CD14-positive monocyte (primary cell): ENCODE results near the gene ARID1B. TPM values are rescaled to one million over a fixed set of nuclear protein-coding genes. Genes with fewer than 3 reads are reported as not detected.
A peak's percentile ranks its signal among the peaks of the same experiment; 100 is the strongest.

Experiments
- DNase-seq, 3 donors: peaks; one replicate each; pipeline ENCODE4 v3.0.0-alpha.2; 2011 to 2022
- H2AFZ ChIP-seq: 2 replicates; pipeline ENCODE4 v1.6.0; 2012; ENCODE audit warnings: mild to moderate bottlenecking, low read depth, low read length, inconsistent platforms; ENCODE audit not compliant: insufficient read depth, poor library complexity, severe bottlenecking
- H3K27ac ChIP-seq, 2 donors: 1 replicate in 1 of 2; 2 replicates in 1 of 2; pipeline ENCODE4 v1.5.1; 2012 to 2013; ENCODE audit warnings: low read length in 2 of 2, control low read depth in 1 of 2, inconsistent platforms in 1 of 2, low read depth in 1 of 2, mild to moderate bottlenecking in 1 of 2
- H3K27me3 ChIP-seq, 2 donors: one replicate each; pipeline versions ENCODE4 v1.6.0 to v1.6.1; 2011 to 2013; ENCODE audit warnings: low read length in 2 of 2; ENCODE audit not compliant: control insufficient read depth in 2 of 2, insufficient read depth in 2 of 2
- H3K36me3 ChIP-seq, 2 donors: replicated peaks in 1 of 2; 1 replicate in 1 of 2; 2 replicates in 1 of 2; pipeline versions ENCODE4 v1.5.1 to v1.6.1; 2012 to 2013; ENCODE audit warnings: low read length in 2 of 2, control low read depth in 1 of 2, inconsistent platforms in 1 of 2, mild to moderate bottlenecking in 1 of 2; ENCODE audit not compliant: insufficient read depth in 2 of 2, control insufficient read depth in 1 of 2
- H3K4me1 ChIP-seq, 2 donors: 1 replicate in 1 of 2; 2 replicates in 1 of 2; pipeline versions ENCODE4 v1.5.1 to v1.6.1; 2012 to 2013; ENCODE audit warnings: low read length in 2 of 2, control low read depth in 1 of 2, inconsistent platforms in 1 of 2, mild to moderate bottlenecking in 1 of 2, moderate library complexity in 1 of 2; ENCODE audit not compliant: insufficient read depth in 2 of 2, control insufficient read depth in 1 of 2
- H3K4me2 ChIP-seq: replicated peaks from 2 replicates; pipeline ENCODE3; 2012; ENCODE audit warnings: low read length, moderate library complexity, mild to moderate bottlenecking; ENCODE audit not compliant: poor library complexity, severe bottlenecking; ENCODE audit errors: extremely low read depth
- H3K4me3 ChIP-seq, 3 experiments: fragments of 200-600 bp in 1 of 3; sonication (generic) in 1 of 3; replicated peaks in 1 of 3; 1 replicate in 2 of 3; 2 replicates in 1 of 3; pipeline ENCODE4 v1.5.1; 2011 to 2013; ENCODE audit warnings: low read length in 3 of 3, mild to moderate bottlenecking in 3 of 3, control low read depth in 2 of 3, low read depth in 2 of 3, inconsistent platforms in 1 of 3, moderate library complexity in 1 of 3
- H3K79me2 ChIP-seq: 2 replicates; pipeline ENCODE4 v1.6.0; 2012; ENCODE audit warnings: mild to moderate bottlenecking, control low read depth, inconsistent platforms, low read length, moderate library complexity; ENCODE audit not compliant: insufficient read depth
- H3K9ac ChIP-seq: 2 replicates; pipeline ENCODE4 v1.6.0; 2017; ENCODE audit warnings: low read length, mild to moderate bottlenecking; ENCODE audit not compliant: insufficient read depth, poor library complexity, severe bottlenecking
- H3K9me3 ChIP-seq, 2 donors: replicated peaks in 1 of 2; 1 replicate in 1 of 2; 2 replicates in 1 of 2; pipeline versions ENCODE4 v1.5.1 to v1.6.1; 2012 to 2013; ENCODE audit warnings: low read length in 2 of 2, control low read depth in 1 of 2; ENCODE audit not compliant: control insufficient read depth in 1 of 2, insufficient read depth in 1 of 2
- H4K20me1 ChIP-seq: 2 replicates; pipeline ENCODE4 v1.6.0; 2012; ENCODE audit warnings: mild to moderate bottlenecking, low read length, control low read depth, moderate library complexity; ENCODE audit not compliant: insufficient read depth
- H3K27ac Mint-ChIP-seq, 7 donors: one replicate each; pipeline ENCODE4 v1.8.0; 2020; ENCODE audit warnings: mild to moderate bottlenecking in 7 of 7, mixed read lengths in 7 of 7, moderate library complexity in 6 of 7, inconsistent platforms in 2 of 7
- H3K27me3 Mint-ChIP-seq, 3 donors: one replicate each; pipeline ENCODE4 v1.8.0; 2021 to 2022; ENCODE audit warnings: low read depth in 3 of 3, mild to moderate bottlenecking in 3 of 3, mixed read lengths in 3 of 3, moderate library complexity in 3 of 3, inconsistent platforms in 1 of 3
- H3K36me3 Mint-ChIP-seq, 2 donors: one replicate each; pipeline ENCODE4 v1.8.0; 2020; ENCODE audit warnings: mixed read lengths in 2 of 2, inconsistent platforms in 1 of 2, mild to moderate bottlenecking in 1 of 2
- H3K4me1 Mint-ChIP-seq: one replicate; pipeline ENCODE4 v1.8.0; 2020; ENCODE audit warnings: mild to moderate bottlenecking, mixed read lengths
- H3K4me3 Mint-ChIP-seq, 2 donors: one replicate each; pipeline ENCODE4 v1.8.0; 2020; ENCODE audit warnings: mild to moderate bottlenecking in 2 of 2, mixed read lengths in 2 of 2, moderate library complexity in 1 of 2
- H3K9me3 Mint-ChIP-seq, 7 donors: one replicate each; pipeline ENCODE4 v1.8.0; 2020 to 2022; ENCODE audit warnings: mixed read lengths in 7 of 7, mild to moderate bottlenecking in 6 of 7, moderate library complexity in 6 of 7, inconsistent platforms in 2 of 7
- WGBS: methylation state at CpG from one replicate; pipeline ENCODE4 v1.1.5; 2013; ENCODE audit warnings: missing lambda C conversion rate; ENCODE audit not compliant: insufficient coverage; 5-methylcytosine and 5-hydroxymethylcytosine counted together
- intact Hi-C, 2 donors: fragments of 100-400 bp; cut with micrococcal nuclease; formaldehyde crosslinking; loops; one replicate each; pipeline versions ENCODE4 v1.15.0 to v1.15.1; 2023
- polyA plus RNA-seq, 3 donors: library from polyadenylated mRNA; depleted of rRNA in 1 of 3; unstranded in 2 of 3; stranded (reverse) in 1 of 3; fragments of 300-500 nt in 2 of 3; fragments of >200 nt in 1 of 3; fragmentation: Illumina TruSeq in 2 of 3; gene quantifications; 1 replicate in 2 of 3; 2 replicates in 1 of 3; pipeline ENCODE4 v1.2.3, GENCODE V29; 2012 to 2021
- TF ChIP-seq, protein P1 (sequence below): fragments of 200-600 bp; IDR thresholded peaks from one replicate; pipeline ENCODE4 v1.8.0; 2022; ENCODE audit warnings: antibody characterized with exemption, mild to moderate bottlenecking

Gene ARID1B
- polyA plus RNA-seq, 3 donors: 3.2 to 22.1 (median 3.8) TPM

GRCh38 chr6:156976216-156977127 is 199.3 kb downstream of the ARID1B start:
- Histone ChIP-seq H3K27me3 (no peaks in the 10 kb centered on the region), H3K4me1 (peaks cover 5 to 7% of the 10 kb centered on the region in 2 donors), H3K9me3 (no peaks in the 10 kb centered on the region), H3K9ac (no peak overlapping the region), H4K20me1 (peaks cover 99% of the 10 kb centered on the region), H2AFZ (no peak overlapping the region), H3K36me3 (no peaks in the 10 kb centered on the region), H3K4me2 (peak overlapping the region; percentile 18), H3K79me2 (peaks cover 99% of the 10 kb centered on the region), H3K4me3 (no peak overlapping the region), H3K27ac (no peak overlapping the region)
- TF ChIP-seq, protein P1, sequence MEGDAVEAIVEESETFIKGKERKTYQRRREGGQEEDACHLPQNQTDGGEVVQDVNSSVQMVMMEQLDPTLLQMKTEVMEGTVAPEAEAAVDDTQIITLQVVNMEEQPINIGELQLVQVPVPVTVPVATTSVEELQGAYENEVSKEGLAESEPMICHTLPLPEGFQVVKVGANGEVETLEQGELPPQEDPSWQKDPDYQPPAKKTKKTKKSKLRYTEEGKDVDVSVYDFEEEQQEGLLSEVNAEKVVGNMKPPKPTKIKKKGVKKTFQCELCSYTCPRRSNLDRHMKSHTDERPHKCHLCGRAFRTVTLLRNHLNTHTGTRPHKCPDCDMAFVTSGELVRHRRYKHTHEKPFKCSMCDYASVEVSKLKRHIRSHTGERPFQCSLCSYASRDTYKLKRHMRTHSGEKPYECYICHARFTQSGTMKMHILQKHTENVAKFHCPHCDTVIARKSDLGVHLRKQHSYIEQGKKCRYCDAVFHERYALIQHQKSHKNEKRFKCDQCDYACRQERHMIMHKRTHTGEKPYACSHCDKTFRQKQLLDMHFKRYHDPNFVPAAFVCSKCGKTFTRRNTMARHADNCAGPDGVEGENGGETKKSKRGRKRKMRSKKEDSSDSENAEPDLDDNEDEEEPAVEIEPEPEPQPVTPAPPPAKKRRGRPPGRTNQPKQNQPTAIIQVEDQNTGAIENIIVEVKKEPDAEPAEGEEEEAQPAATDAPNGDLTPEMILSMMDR: no peak
- Mint-ChIP-seq H3K36me3 (peaks cover 0 to 2% of the 10 kb centered on the region in 2 donors), H3K4me1 (peaks cover 41% of the 10 kb centered on the region), H3K27me3 (no peaks in the 10 kb centered on the region), H3K9me3 (peaks cover 0 to 3% (median 0%) of the 10 kb centered on the region in 7 donors), H3K4me3 (peak overlapping the region; percentile 71 to 79), H3K27ac (peak overlapping the region in 5 of 7 donors; percentile 64 to 84 (median 75))
- peak in 1 of 3 donors; percentile 62 for DNase-seq
- 56% methylated on average over 16 of the region's 21 CpGs for WGBS
- intact Hi-C loops: no loop called here

- peaks cover 5 to 17% of the 10 kb centered on the region in 2 donors for H3K4me1 ChIP-seq
- Mint-ChIP-seq H3K27me3 (no peaks in the 10 kb centered on the region), H3K4me1 (peaks cover 47% of the 10 kb centered on the region), H3K27ac (peak overlapping the region in 2 of 7 donors; percentile 21 to 79), H3K9me3 (peaks cover 0 to 3% (median 0%) of the 10 kb centered on the region in 7 donors), H3K36me3 (peaks cover 0 to 2% of the 10 kb centered on the region in 2 donors), H3K4me3 (peak overlapping the region in 1 of 2 donors; percentile 46)
- intact Hi-C loops: no loop called here
- no CpG with 5 or more reads among the region's 8 CpGs for WGBS
- H4K20me1 ChIP-seq: peaks cover 99% of the 10 kb centered on the region
- no peaks in the 10 kb centered on the region for H3K36me3 ChIP-seq
- no peak overlapping the region for H3K4me2 ChIP-seq
- no peaks in the 10 kb centered on the region for H3K9me3 ChIP-seq
- peaks cover 98% of the 10 kb centered on the region for H3K79me2 ChIP-seq
- no peak overlapping the region for H3K27ac ChIP-seq
- no peak for DNase-seq
- no peak overlapping the region for H3K9ac ChIP-seq
- TF ChIP-seq, protein P1: no peak
- no peaks in the 10 kb centered on the region for H3K27me3 ChIP-seq
- H3K4me3 ChIP-seq: no peak overlapping the region
- no peak overlapping the region for H2AFZ ChIP-seq
Measured at GRCh38 chr6:156977527-156978291, 200.5 kb downstream of the ARID1B start.
